ENCODE results near the gene LRAT.

Gene LRAT

GRCh38 chr4:154743683-154744340 lies at the start of gene LRAT:
Gene LRAT, plus strand, starts transcription at chr4:154744000. Its CDS starts 327 bp downstream, at chr4:154744327.
- no peak for TF ChIP-seq GATA2 (IDR thresholded peaks at IDR 0.05; ENCODE audit: low read depth, low read length)
- no peak for TF ChIP-seq GATA3 (IDR thresholded peaks at IDR 0.05; ENCODE audit: low read depth, low read length)

DNA sequence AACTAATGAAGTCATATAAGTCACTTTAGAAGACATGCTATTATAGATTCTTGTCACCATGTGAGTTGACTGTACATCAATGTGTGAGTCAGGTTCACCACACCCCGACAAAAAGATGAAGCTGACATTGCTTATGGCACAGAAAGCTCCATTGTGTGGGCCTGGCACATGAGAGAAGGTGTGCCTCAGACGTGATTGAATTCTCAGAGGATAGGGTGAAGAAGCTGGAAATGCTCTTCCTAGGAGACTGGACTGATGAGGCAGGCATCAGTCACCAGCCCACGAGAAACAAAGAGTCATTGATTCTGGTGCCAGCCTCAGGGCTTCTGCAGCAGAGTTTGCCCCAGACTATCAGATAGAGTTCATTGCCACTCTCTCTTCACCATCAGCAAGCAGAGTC lies 35.9 kb upstream of the LRAT start:
- TF ChIP-seq GATA2 (IDR thresholded peaks at IDR 0.05; ENCODE audit: low read depth, low read length) (no peak), GATA3 (IDR thresholded peaks at IDR 0.05; ENCODE audit: low read depth, low read length) (no peak)

DNA sequence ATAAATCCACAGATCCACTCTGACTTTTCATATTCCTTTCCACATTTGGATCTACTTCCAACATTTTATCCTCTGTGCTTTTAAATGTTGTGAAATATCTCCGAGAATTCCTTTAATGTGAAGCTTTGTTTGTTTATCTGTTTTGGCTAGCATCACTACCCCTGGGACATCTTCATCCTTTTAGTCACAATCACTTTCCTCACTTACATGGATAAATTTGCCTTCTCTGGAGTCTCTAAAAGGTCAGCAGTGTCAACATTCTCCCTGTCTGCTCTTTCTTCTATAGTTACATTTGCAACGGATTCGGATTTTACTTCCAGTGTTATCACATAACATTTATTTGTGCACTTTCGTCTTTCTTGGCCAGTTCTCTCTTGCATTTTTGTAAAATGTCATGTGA lies 34.2 kb upstream of the LRAT start:
- TF ChIP-seq GATA2 (IDR thresholded peaks at IDR 0.05; ENCODE audit: low read depth, low read length): no peak
- TF ChIP-seq GATA3 (IDR thresholded peaks at IDR 0.05; ENCODE audit: low read depth, low read length): no peak

DNA sequence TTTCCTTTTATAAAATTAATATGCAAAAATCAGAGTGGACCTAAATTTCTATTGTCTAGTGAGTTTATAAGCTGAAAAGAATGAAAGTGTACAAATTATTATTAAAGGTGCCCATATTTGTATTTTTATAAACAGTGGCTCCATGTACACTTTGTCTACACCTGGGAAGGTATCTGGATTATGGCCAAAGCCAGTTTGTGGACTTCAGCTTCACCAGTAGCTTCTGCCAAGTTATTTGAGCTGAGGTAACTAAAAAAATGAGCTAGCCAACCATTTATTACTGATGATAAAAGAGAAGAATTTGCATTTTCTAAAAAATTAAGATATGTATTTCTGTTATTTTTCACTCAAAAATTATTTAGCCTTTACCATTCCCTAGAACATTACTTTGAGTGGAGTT lies 32.3 kb upstream of the LRAT start:
- no peak for TF ChIP-seq GATA3 (IDR thresholded peaks at IDR 0.05; ENCODE audit: low read depth, low read length)
- TF ChIP-seq GATA2 (IDR thresholded peaks at IDR 0.05; ENCODE audit: low read depth, low read length): no peak

DNA sequence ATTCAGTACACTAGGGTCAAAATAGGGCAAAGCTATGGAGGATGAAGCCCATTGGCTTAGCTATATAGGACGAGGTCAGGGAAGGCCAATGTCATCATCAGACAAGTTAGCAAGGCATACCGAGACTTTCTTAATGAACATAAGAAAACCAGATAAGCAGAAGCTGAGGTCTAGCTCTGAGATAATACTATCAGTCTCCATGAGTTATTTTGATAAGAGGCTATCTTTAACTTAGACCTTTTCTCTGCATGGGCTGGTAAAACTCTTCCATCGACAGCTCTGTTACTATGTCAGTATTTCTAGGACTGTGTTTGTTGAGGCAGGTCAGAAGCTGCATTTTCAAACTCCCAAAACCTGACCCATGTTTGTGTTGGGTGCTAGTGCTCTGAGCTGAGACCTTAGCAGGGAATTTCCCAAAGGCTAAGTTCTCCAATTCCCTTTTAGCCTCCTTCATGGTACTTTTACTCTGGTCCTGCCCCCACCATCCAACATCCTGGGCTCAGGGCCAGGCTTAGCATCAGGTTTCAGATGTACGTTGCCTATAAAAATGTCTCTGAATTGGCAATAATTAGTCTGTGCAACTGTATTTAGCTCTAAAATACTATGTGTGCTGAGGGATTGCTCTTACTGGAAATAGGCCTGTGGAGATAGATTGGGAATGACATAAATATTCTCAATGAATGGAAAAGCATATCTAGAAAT lies 29.3 kb upstream of the LRAT start:
- TF ChIP-seq GATA3 (IDR thresholded peaks at IDR 0.05; ENCODE audit: low read depth, low read length): no peak
- TF ChIP-seq GATA2 (IDR thresholded peaks at IDR 0.05; ENCODE audit: low read depth, low read length): no peak

DNA sequence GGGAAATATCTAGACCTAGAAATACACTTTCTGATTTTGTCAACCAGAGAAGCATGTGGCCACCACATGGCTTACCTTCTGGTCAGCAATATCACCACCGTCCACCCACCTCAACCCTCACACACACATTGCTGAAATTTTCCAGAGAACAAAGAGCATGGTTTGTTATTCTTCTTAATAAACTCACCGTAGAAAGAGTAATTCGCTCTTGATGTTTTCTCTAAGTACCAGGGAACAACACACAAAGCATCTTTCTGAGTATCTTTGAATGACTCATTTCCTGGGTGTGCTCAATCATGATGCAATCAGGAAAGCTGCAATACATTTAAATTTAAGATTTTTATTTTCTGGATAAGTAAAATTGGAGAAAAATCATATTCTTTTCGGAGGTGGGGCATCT lies 24.7 kb upstream of the LRAT start:
- TF ChIP-seq GATA3 (IDR thresholded peaks at IDR 0.05; ENCODE audit: low read depth, low read length): no peak
- TF ChIP-seq GATA2 (IDR thresholded peaks at IDR 0.05; ENCODE audit: low read depth, low read length): no peak

DNA sequence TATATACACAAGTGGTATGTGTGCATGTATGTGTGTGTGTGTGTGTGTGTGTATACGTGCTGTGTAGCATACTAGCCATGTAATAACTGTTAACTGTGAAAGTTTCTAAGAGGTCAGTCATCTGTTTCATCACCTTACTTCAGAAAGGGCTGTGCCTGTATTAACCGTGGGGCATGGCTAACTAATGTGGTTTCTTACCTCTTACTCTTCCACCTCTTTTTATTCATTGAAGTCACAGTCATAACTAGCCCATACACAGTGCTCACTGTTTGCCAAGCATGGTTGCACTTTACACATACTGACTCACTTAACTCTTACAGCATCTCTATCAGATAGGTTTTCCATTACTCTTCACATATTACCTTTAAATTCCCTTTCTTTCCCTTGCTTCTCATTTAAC lies 23.7 kb upstream of the LRAT start:
- TF ChIP-seq GATA3 (IDR thresholded peaks at IDR 0.05; ENCODE audit: low read depth, low read length): no peak
- TF ChIP-seq GATA2 (IDR thresholded peaks at IDR 0.05; ENCODE audit: low read depth, low read length): no peak

DNA sequence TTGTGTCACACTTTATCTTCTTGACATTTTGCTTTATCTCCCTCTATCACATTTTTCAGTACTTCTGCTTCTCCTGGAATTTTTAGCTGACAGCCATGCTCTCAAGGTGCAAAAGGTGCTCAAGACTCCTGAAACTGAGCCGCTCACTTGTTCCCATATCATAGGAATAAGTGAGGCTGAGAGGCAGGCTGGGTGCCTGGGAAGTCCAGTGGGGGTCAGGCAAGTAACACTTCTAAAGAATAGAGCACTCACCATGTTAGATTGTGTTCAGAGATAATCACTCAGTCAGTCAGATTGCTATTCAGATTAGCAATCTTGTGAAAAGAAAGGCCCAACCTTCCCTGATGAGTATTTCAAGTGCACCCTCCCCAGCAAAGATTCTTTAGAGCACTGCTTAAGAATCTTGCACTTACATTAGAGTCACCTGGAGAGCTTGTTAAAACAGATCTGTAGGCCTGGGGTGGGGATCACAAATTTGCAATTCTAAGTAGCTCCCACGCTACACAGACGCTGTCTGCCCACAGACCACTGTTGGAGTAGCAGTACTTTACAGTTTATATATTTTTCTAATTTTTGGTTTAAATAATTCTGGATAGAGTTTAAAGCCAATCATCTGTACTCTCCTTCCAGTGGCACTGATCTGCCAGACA lies 23.1 kb upstream of the LRAT start:
- TF ChIP-seq GATA3 (IDR thresholded peaks at IDR 0.05; ENCODE audit: low read depth, low read length): no peak
- TF ChIP-seq GATA2 (IDR thresholded peaks at IDR 0.05; ENCODE audit: low read depth, low read length): no peak

DNA sequence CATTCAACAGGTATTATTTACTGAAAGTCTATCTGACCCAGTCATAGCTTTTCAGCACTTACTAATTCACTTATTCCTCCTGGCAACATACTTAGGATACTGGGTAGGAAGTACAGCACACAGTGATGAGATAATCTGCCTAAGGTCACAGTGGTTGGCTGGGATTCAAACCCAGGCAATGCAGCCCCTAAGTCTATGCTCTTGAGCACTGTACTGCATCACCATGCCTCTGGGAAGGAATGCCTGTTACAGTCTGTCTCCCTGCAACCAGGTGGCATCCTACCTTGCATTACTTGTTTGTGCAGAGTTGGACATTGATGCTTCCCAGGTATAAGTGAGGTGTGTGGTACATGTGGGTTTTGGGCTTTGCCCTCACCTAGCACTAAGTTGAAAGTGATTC lies 21.5 kb upstream of the LRAT start:
- TF ChIP-seq GATA2 (IDR thresholded peaks at IDR 0.05; ENCODE audit: low read depth, low read length): no peak
- TF ChIP-seq GATA3 (IDR thresholded peaks at IDR 0.05; ENCODE audit: low read depth, low read length): no peak

- TF ChIP-seq GATA2 (IDR thresholded peaks at IDR 0.05; ENCODE audit: low read depth, low read length): no peak
- TF ChIP-seq GATA3 (IDR thresholded peaks at IDR 0.05; ENCODE audit: low read depth, low read length): no peak
Observed at GRCh38 chr4:154727540-154727939, 16.3 kb upstream of the LRAT start.

DNA sequence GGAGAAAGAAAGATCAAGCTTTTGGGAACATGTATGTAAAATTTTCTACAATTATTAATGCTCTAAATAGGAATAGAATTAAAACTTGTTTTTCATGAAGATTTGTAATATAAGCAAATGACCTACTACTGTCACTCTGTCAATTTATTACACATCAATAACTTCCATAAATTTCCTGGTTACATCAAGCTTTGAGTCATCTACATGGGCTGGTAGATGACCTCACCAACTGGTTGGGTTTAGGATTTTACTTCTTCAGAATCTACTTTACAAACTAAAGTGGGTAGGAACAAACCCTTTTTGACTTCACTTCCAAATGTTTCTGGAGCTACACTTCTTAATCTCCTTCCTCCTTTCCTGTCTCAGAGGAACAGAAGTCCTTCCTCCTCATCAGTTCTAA lies 12.0 kb upstream of the LRAT start:
- TF ChIP-seq GATA3 (IDR thresholded peaks at IDR 0.05; ENCODE audit: low read depth, low read length) (no peak), GATA2 (IDR thresholded peaks at IDR 0.05; ENCODE audit: low read depth, low read length) (no peak)

GRCh38 chr4:154732669-154733068 lies 11.1 kb upstream of the LRAT start:
- TF ChIP-seq GATA3 (IDR thresholded peaks at IDR 0.05; ENCODE audit: low read depth, low read length): no peak
- no peak for TF ChIP-seq GATA2 (IDR thresholded peaks at IDR 0.05; ENCODE audit: low read depth, low read length)

GRCh38 chr4:154736770-154737169 lies 7.0 kb upstream of the LRAT start:
- TF ChIP-seq GATA3 (IDR thresholded peaks at IDR 0.05; ENCODE audit: low read depth, low read length): no peak
- no peak for TF ChIP-seq GATA2 (IDR thresholded peaks at IDR 0.05; ENCODE audit: low read depth, low read length)

- no peak for TF ChIP-seq GATA3 (IDR thresholded peaks at IDR 0.05; ENCODE audit: low read depth, low read length)
- no peak for TF ChIP-seq GATA2 (IDR thresholded peaks at IDR 0.05; ENCODE audit: low read depth, low read length)
Observed at GRCh38 chr4:154738426-154738825, 5.4 kb upstream of the LRAT start.

GRCh38 chr4:154739111-154739510 lies 4.7 kb upstream of the LRAT start:
- TF ChIP-seq GATA2 (IDR thresholded peaks at IDR 0.05; ENCODE audit: low read depth, low read length) (no peak), GATA3 (IDR thresholded peaks at IDR 0.05; ENCODE audit: low read depth, low read length) (no peak)
